Stimulated activated CD4-positive, alpha-beta T cell treated with anti-CD3 and anti-CD28 coated beads, Interleukin-12 subunit alpha, Interleukin-12 subunit beta, amount 100 ng/mL, for 4 hours (primary cell): ENCODE results near the gene TAF5L.
"Not testable (repeated sequence)": the region's sequence is repeated elsewhere in the genome, so short reads cannot be mapped to it uniquely, and the experiment has no call there.

Experiments
- DNase-seq: peaks from one replicate; pipeline ENCODE4 v3.0.0-alpha.2; 2020

Gene TAF5L

DNA sequence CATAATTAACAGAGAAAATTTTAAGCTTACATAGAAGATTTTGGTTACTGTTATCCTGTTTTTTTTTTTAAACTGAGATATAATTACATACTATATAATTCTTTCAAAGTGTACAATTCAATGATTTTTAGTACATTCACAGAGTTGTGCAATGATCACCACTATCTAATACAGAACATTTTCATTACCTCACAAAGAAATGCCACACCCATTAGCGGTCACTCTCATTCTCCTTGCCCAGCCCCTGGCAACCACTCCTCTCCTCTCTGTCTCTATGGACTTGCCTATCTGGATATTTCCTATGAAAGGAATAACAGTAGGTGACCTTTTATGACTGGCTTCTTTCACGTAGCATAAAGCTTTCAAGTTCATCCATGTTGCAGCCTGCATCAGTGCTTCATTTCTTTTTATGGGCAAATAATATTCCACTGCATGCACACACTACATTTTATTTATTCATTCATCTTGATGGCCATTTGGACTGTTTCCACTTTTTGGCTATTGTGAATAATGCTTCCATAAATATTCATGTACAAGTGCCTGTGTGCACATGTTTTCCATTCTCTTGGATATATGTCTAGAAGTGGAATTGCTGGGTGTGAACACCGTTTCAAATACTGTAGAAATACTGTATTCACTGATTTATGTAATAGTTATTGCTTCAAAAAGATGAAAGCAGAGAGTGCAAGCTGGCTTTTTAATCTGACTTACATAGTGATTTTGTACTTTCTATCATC is 26.5 kb downstream of the TAF5L start:
- DNase-seq = no peak

- DNase-seq = no peak
Measured at GRCh38 chr1:229597877-229598276, 28.0 kb downstream of the TAF5L start.

GRCh38 chr1:229596925-229597699 is 28.8 kb downstream of the TAF5L start:
- DNase-seq = no peak

- not testable (repeated sequence) for DNase-seq
Measured at GRCh38 chr1:229595876-229596275, 30.0 kb downstream of the TAF5L start.

GRCh38 chr1:229594227-229595008 is 31.5 kb downstream of the TAF5L start:
- no peak for DNase-seq

GRCh38 chr1:229593800-229594199 is 32.1 kb downstream of the TAF5L start:
- no peak for DNase-seq

DNA sequence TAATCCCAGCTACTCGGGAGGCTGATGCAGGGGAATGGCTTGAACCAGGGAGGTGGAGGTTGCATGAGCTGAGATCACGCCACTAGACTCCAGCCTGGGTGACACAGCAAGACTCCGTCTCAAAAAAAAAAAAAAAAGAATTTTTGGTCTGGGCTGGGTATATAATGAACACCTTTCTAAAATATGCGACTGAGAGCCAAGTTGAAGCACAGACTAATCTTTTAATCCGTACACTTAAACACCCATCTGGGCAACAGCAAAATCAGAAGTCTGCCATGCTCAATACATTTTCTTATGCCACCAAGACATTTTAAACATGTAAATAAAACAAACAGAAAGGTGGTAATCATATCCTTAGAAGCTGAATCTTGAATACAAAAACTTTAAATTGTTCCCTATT is 35.8 kb downstream of the TAF5L start:
- no peak for DNase-seq

GRCh38 chr1:229585338-229585737 is 40.6 kb downstream of the TAF5L start:
- DNase-seq = no peak

DNA sequence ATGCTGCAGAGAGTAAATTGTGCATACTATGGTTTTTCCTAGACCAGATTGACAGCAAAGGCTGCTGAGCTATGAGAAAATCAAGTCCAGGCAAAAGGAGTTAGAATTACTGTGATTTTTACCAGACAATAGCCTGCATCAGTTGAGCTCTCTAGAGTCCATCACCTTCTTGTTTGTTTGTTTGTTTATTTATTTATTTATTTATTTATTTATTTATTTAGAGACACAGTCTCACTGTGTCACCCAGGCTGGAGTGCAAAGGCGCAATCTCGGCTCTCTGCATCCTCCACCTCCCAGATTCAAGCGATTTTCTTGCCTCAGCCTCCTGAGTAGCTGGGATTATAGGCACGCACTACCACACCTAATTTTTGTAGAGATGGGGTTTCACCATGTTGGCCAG is 43.2 kb downstream of the TAF5L start:
- DNase-seq = no peak

- DNase-seq = no peak
Measured at GRCh38 chr1:229582011-229582694, 43.8 kb downstream of the TAF5L start.

DNA sequence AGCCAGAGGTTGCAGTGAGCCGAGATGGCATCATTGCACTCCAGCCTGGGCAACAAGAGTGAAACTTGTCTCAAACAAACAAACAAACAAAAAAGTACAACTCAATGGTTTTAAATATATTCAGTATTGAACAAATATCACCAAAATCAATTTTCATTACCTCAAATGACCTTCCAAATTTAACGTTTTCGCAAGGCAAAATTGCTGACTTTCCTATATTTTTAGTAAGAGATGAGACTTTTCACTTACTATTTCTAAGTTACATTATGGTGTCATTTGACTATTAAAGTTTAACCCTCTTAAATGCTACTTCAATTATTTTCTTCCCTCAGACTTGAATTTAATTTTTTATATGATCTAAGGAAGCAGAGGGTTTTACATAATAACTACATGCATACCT is 44.4 kb downstream of the TAF5L start:
- no peak for DNase-seq

DNA sequence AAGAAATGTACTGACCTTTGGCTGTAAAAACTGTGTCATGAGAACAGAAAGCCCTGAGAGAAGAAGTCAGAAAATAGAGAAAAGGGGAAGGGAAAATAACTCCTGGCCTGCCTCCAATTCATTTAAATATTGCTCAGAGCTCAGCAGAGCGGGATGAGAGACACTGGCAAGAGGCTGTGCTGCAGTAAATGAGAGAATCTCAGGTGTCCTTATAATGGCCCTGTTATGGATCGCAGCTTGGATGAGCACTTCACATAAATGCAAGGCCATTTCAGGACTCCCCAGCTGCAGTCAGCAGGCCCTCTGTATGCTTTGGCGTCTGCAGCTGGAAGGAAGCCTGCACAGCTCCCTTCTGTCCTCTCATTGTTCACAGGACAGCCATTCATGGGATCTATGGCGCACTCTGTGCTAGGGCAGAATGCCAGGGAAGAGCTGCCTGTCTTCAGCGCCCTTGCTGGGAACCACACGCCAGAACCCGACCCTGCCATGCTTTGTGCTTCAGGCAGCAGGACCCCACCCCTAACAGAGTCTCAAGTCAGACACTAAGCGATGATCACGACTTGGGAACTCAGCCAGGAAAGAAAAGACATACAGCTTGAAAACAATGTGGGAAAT is 46.8 kb downstream of the TAF5L start:
- no peak for DNase-seq

GRCh38 chr1:229578168-229579058 is 47.5 kb downstream of the TAF5L start:
- DNase-seq = no peak

DNA sequence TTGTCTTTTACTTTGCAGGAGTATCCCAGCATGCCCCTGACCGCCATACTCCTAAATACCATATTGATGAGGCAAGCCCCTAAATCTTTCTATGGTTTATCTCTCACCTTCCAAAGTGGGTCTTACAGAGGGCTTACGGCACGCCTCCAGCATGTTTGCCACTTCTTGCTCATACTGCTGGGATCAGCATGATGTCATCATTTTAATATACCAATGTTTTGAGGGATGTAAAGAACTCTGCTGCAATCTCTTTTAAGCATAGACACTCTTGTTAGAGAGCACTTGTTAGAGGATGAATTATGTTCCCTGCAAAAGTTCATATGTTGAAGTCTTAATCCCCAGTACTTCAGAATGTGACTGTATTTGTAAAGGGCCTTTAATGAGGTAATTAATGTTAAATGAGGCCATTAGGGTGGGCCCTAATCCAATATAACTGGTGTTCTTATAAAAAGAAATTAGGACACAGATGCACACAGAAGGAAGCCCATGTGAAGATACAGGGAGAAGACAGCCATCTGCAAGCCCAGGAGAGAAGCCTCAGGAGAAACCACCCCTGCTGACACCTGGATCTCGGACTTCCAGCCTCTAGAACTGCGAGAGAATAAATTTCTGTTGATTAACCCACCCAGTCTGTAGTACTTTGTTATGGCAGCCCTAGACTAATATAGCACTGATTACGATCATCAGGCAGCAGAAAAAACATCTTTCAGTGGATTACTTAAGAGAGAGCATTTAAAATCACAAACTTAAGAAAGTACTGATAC is 51.1 kb downstream of the TAF5L start:
- DNase-seq = no peak

DNA sequence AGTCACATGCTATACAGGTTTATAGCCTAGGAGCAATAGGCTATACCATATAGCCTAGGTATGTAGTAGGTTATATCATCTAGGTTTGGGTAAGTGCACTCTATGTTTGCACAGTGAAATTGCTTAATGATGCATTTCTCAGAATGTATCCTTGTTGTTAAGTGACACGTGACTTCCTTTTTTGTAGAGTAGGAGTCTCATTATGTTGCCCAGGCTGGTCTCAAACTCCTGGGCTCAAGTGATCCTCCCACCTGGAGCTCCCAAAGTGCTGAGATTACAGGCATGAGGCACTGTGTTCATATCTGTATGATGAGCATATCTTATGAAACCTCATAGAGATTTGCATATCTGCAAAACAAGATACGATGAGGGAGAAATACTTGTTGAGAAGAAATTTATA is 53.6 kb downstream of the TAF5L start:
- DNase-seq = no peak

DNA sequence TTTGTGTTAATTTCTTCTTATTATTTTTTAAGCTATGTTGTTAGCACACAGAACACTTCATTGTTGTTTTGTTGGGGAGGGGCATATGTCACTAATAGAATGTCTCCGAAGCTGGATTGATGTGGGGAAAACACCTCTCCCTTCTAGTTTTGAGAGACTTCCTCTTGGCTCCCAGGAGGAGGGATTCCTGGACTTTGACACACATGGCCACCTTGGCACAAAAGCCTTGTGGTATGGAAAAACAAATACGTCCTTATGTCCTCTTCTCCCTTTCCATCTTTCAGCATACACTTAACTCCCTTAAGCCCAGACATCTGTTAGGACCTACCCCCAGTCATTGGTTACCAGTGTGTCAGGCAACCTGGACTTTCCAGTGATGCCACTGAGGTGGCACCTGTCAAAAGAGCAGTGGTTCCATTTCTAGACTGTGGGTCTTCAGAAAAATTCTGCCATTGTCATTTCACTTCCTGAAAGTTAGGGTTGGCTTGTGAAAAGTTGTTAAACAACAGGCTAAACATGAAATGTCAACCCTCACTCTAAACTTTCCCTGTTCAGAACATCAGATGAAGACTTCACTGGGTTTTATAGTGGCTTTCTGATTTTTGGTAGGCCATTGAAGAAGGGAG is 54.9 kb downstream of the TAF5L start:
- no peak for DNase-seq

GRCh38 chr1:229570305-229570704 is 55.6 kb downstream of the TAF5L start:
- no peak for DNase-seq

GRCh38 chr1:229567109-229567868 is 58.6 kb downstream of the TAF5L start:
- DNase-seq = no peak

DNA sequence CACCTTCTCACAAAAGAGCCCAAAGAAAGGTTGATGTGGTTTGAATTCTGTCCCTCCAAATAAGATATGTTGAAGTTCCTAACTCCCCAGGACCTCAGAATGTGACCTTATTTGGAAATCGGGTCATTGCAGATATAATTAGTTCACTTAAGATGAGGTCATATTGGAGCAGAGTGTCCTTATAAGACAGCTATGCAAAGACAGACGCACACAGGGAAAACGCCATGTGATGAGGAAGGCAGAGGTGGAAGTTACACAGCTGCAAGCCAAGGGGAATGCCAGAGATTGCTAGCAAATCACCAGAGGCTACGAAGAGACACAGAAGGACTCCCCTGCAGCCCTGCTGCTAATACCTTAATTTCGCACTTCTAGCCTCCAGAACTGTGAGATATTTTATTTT is 62.2 kb downstream of the TAF5L start:
- DNase-seq = no peak
